Lung (tissue), 12 donors: Measurements from ENCODE around the gene FAM53A. TPM values are rescaled to one million over a fixed set of nuclear protein-coding genes. Genes with fewer than 3 reads are reported as not detected.

Source experiments
- ATAC-seq: fragments of 200-7000 bp; cut with Tn5 transposase; one replicate; pipeline ENCODE4 v1.9.1; 2020; ENCODE audit warnings: moderate number of reproducible peaks; ENCODE audit not compliant: insufficient read depth, low FRiP score
- DNase-seq, 3 donors: peaks; one replicate each; pipeline ENCODE4 v3.0.0-alpha.2; 2013 to 2017
- H3K27ac ChIP-seq, 2 donors: one replicate each; pipeline ENCODE4 v1.5.1; 2013; ENCODE audit warnings: mild to moderate bottlenecking in 2 of 2, moderate library complexity in 2 of 2, control low read depth in 1 of 2, inconsistent platforms in 1 of 2, low read depth in 1 of 2, low read length in 1 of 2
- H3K27me3 ChIP-seq, 3 donors: one replicate each; pipeline ENCODE4 v1.5.1; 2013; ENCODE audit warnings: low read length in 2 of 3; ENCODE audit not compliant: control insufficient read depth in 3 of 3, insufficient read depth in 3 of 3
- H3K36me3 ChIP-seq, 4 donors: one replicate each; pipeline ENCODE4 v1.5.1; 2013; ENCODE audit warnings: low read length in 4 of 4, mild to moderate bottlenecking in 1 of 4, moderate library complexity in 1 of 4; ENCODE audit not compliant: control insufficient read depth in 4 of 4, insufficient read depth in 4 of 4
- H3K4me1 ChIP-seq, 5 donors: one replicate each; pipeline ENCODE4 v1.5.1; 2013; ENCODE audit warnings: low read length in 5 of 5, mild to moderate bottlenecking in 2 of 5, moderate library complexity in 1 of 5; ENCODE audit not compliant: control insufficient read depth in 5 of 5, insufficient read depth in 5 of 5
- H3K4me3 ChIP-seq: one replicate; pipeline ENCODE4 v1.5.1; 2013; ENCODE audit warnings: mild to moderate bottlenecking, control low read depth, moderate library complexity
- H3K9ac ChIP-seq, 2 donors: one replicate each; pipeline ENCODE4 v1.5.1; 2013; ENCODE audit warnings: low read length in 2 of 2, control low read depth in 1 of 2; ENCODE audit not compliant: insufficient read depth in 1 of 2
- H3K9me3 ChIP-seq, 4 donors: one replicate each; pipeline ENCODE4 v1.5.1; 2013; ENCODE audit warnings: low read length in 3 of 4, mild to moderate bottlenecking in 1 of 4, moderate library complexity in 1 of 4; ENCODE audit not compliant: control insufficient read depth in 4 of 4, insufficient read depth in 3 of 4
- CTCF ChIP-seq: IDR thresholded peaks from 2 replicates; pipeline ENCODE4 v1.5.1; 2012; ENCODE audit warnings: mild to moderate bottlenecking; ENCODE audit errors: control extremely low read depth, extremely low read depth
- WGBS, 2 donors: extraction: QIAGEN DNeasy Blood & Tissue Kit; methylation state at CpG; one replicate each; pipeline ENCODE4 v1.1.7; 2013; 5-methylcytosine and 5-hydroxymethylcytosine counted together
- polyA plus RNA-seq, 2 donors: library from polyadenylated mRNA; stranded (reverse); fragments of 200-250 nt; gene quantifications; one replicate each; pipeline ENCODE4 v1.2.1, GENCODE V29; 2013
- total RNA-seq, 2 donors: library from RNA; depleted of rRNA in 1 of 2; stranded (reverse); fragments of >200 nt in 1 of 2; gene quantifications; one replicate each; pipeline ENCODE4 v1.2.1, GENCODE V29; 2014 to 2021
- donor health status: control.
- donor health status: control.
- donor health status: Bipolar disorder and iron deficiency.
- donor health status: healthy.
- donor health status: DM: yes; HTN: yes; CAD: no.

FAM53A gene
- total and polyA plus RNA-seq, 4 donors, result 1.4 to 2.8 (median 2.2) TPM

- Histone ChIP-seq H3K36me3 (no peaks in the 10 kb centered on the region), H3K4me3 (no peak overlapping the region), H3K9ac (no peak overlapping the region), H3K9me3 (peaks cover 0 to 2% (median 0%) of the 10 kb centered on the region in 4 donors), H3K27ac (no peak overlapping the region), H3K27me3 (no peaks in the 10 kb centered on the region), H3K4me1 (peaks cover 0 to 5% (median 0%) of the 10 kb centered on the region in 5 donors)
- ATAC-seq, result no peak
- WGBS, 2 donors, result 78 to 87% methylated on average over 11 of the region's 11 CpGs
- DNase-seq, result no peak
- no peak for TF ChIP-seq CTCF
Observed at GRCh38 chr4:1639299-1639868, 44.7 kb downstream of the FAM53A start.

- no peak overlapping the region for H3K27ac ChIP-seq
- DNase-seq (no peak), ATAC-seq (no peak)
- no peak overlapping the region for H3K9ac ChIP-seq
- H3K4me3 ChIP-seq, result no peak overlapping the region
- no peaks in the 10 kb centered on the region for H3K27me3 ChIP-seq
- H3K36me3 ChIP-seq, result no peaks in the 10 kb centered on the region
- H3K9me3 ChIP-seq, result peaks cover 0 to 2% (median 0%) of the 10 kb centered on the region in 4 donors
- TF ChIP-seq CTCF, result no peak
- no peaks in the 10 kb centered on the region for H3K4me1 ChIP-seq
- WGBS, 2 donors, result 89 to 94% methylated on average over 11 of the region's 11 CpGs
Observed at GRCh38 chr4:1638873-1639272, 45.2 kb downstream of the FAM53A start.

GRCh38 chr4:1638272-1638598 is 45.9 kb downstream of the FAM53A start:
- no peaks in the 10 kb centered on the region for H3K27me3 ChIP-seq
- H3K27ac ChIP-seq, result no peak overlapping the region
- ATAC-seq, result no peak
- no peaks in the 10 kb centered on the region for H3K4me1 ChIP-seq
- no peaks in the 10 kb centered on the region for H3K36me3 ChIP-seq
- no peak overlapping the region for H3K9ac ChIP-seq
- peaks cover 0 to 2% (median 0%) of the 10 kb centered on the region in 4 donors for H3K9me3 ChIP-seq
- no peak overlapping the region for H3K4me3 ChIP-seq
- WGBS, 2 donors, result 91 to 94% methylated on average over 10 of the region's 10 CpGs
- no peak for DNase-seq
- no peak for TF ChIP-seq CTCF
